Neural progenitor cell (in vitro differentiated cells): Measurements from ENCODE around the gene TNFRSF8. TPM values are rescaled to one million over a fixed set of nuclear protein-coding genes. Genes with fewer than 3 reads are reported as not detected.
A peak's percentile ranks its signal among the peaks of the same experiment; 100 is the strongest.

Source experiments
- DNase-seq: peaks from one replicate; pipeline ENCODE4 v3.0.0-alpha.2; 2016; ENCODE audit warnings: low spot score
- H2AFZ ChIP-seq: fragments of 200-600 bp; sonication (generic); replicated peaks from 2 replicates; pipeline ENCODE4 v1.6.1; 2016; ENCODE audit warnings: antibody characterized with exemption
- H3F3A ChIP-seq: fragments of 200-600 bp; sonication (generic); 2 replicates; pipeline ENCODE4 v1.6.1; 2016; ENCODE audit warnings: antibody characterized with exemption, low read depth
- H3K27ac ChIP-seq: fragments of 200-600 bp; sonication (generic); 2 replicates; pipeline ENCODE4 v1.5.1; 2016; ENCODE audit warnings: mild to moderate bottlenecking
- H3K27me3 ChIP-seq: fragments of 200-600 bp; sonication (generic); 2 replicates; pipeline ENCODE4 v1.6.1; 2016; ENCODE audit warnings: mild to moderate bottlenecking, moderate library complexity
- H3K36me3 ChIP-seq: fragments of 200-600 bp; sonication (generic); 2 replicates; pipeline ENCODE4 v1.5.1; 2016
- H3K4me1 ChIP-seq: fragments of 200-600 bp; sonication (generic); 2 replicates; pipeline ENCODE4 v1.6.1; 2016; ENCODE audit warnings: mixed run types
- H3K4me2 ChIP-seq: fragments of 200-600 bp; sonication (generic); 2 replicates; pipeline ENCODE4 v1.6.1; 2016
- H3K4me3 ChIP-seq: fragments of 200-600 bp; sonication (generic); 2 replicates; pipeline ENCODE4 v1.5.1; 2016
- H3K79me2 ChIP-seq: fragments of 200-600 bp; sonication (generic); 2 replicates; pipeline ENCODE4 v1.6.1; 2016; ENCODE audit warnings: low read depth
- H3K9ac ChIP-seq: fragments of 200-600 bp; sonication (generic); 2 replicates; pipeline ENCODE4 v1.6.1; 2016
- H3K9me3 ChIP-seq: fragments of 200-600 bp; sonication (generic); 2 replicates; pipeline ENCODE4 v1.5.1; 2016; ENCODE audit warnings: low read depth
- H4K20me1 ChIP-seq: fragments of 200-600 bp; sonication (generic); 2 replicates; pipeline ENCODE4 v1.6.1; 2016; ENCODE audit warnings: low read depth
- H3K27ac Mint-ChIP-seq: 3 replicates; pipeline ENCODE4 v1.8.0; 2021; ENCODE audit warnings: mixed read lengths
- H3K27me3 Mint-ChIP-seq: 2 replicates; pipeline ENCODE4 v1.8.0; 2022; ENCODE audit warnings: low read depth, mild to moderate bottlenecking, inconsistent platforms, moderate library complexity, mixed read lengths; ENCODE audit not compliant: insufficient read depth
- H3K36me3 Mint-ChIP-seq: 3 replicates; pipeline ENCODE4 v1.8.0; 2021; ENCODE audit warnings: mixed read lengths
- H3K4me1 Mint-ChIP-seq: 3 replicates; pipeline ENCODE4 v1.8.0; 2021; ENCODE audit warnings: mixed read lengths
- H3K4me3 Mint-ChIP-seq: 3 replicates; pipeline ENCODE4 v1.8.0; 2021; ENCODE audit warnings: mild to moderate bottlenecking, moderate library complexity, mixed read lengths
- H3K9me3 Mint-ChIP-seq: 3 replicates; pipeline ENCODE4 v1.8.0; 2020; ENCODE audit warnings: mixed read lengths
- EZH2 ChIP-seq: fragments of 200-600 bp; sonication (generic); IDR thresholded peaks from 2 replicates; pipeline ENCODE4 v1.6.1; 2017; ENCODE audit warnings: antibody characterized with exemption, mild to moderate bottlenecking, moderate library complexity
- EZH2phosphoT487 ChIP-seq: fragments of 200-600 bp; sonication (generic); IDR thresholded peaks from 2 replicates; pipeline ENCODE4 v1.6.1; 2017; ENCODE audit warnings: antibody characterized with exemption
- total RNA-seq: library from RNA; depleted of rRNA; stranded (reverse); fragments of >200 nt; gene quantifications from 2 replicates; pipeline ENCODE4 v1.2.3, GENCODE V29; 2015; ENCODE audit warnings: low replicate concordance
- TF ChIP-seq, protein P1 (sequence below): fragments of 200-600 bp; sonication (generic); IDR thresholded peaks from 2 replicates; pipeline ENCODE4 v1.5.1; 2017; ENCODE audit warnings: antibody characterized with exemption, mild to moderate bottlenecking

The TNFRSF8 gene
- total RNA-seq, 1 donor from 2014 or later = not detected

GRCh38 chr1:12091191-12091590 lies 28.1 kb downstream of the TNFRSF8 start:
- Histone ChIP-seq H3K4me2 (no peak overlapping the region), H3K9me3 (no peaks in the 10 kb centered on the region), H3K4me1 (no peaks in the 10 kb centered on the region), H3K36me3 (no peaks in the 10 kb centered on the region), H3K27ac (no peak overlapping the region), H3K4me3 (no peak overlapping the region), H3K27me3 (no peaks in the 10 kb centered on the region), H3F3A (no peaks in the 10 kb centered on the region), H4K20me1 (no peaks in the 10 kb centered on the region), H3K79me2 (no peaks in the 10 kb centered on the region), H3K9ac (no peak overlapping the region), H2AFZ (no peak overlapping the region)
- Mint-ChIP-seq H3K27me3 (peaks cover 8% of the 10 kb centered on the region), H3K4me1 (peaks cover 3% of the 10 kb centered on the region), H3K27ac (peak overlapping the region; percentile 50), H3K36me3 (no peaks in the 10 kb centered on the region), H3K4me3 (no peak overlapping the region), H3K9me3 (peaks cover 3% of the 10 kb centered on the region)
- TF ChIP-seq, protein P1, sequence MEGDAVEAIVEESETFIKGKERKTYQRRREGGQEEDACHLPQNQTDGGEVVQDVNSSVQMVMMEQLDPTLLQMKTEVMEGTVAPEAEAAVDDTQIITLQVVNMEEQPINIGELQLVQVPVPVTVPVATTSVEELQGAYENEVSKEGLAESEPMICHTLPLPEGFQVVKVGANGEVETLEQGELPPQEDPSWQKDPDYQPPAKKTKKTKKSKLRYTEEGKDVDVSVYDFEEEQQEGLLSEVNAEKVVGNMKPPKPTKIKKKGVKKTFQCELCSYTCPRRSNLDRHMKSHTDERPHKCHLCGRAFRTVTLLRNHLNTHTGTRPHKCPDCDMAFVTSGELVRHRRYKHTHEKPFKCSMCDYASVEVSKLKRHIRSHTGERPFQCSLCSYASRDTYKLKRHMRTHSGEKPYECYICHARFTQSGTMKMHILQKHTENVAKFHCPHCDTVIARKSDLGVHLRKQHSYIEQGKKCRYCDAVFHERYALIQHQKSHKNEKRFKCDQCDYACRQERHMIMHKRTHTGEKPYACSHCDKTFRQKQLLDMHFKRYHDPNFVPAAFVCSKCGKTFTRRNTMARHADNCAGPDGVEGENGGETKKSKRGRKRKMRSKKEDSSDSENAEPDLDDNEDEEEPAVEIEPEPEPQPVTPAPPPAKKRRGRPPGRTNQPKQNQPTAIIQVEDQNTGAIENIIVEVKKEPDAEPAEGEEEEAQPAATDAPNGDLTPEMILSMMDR = no peak
- no peak for TF ChIP-seq EZH2phosphoT487
- no peak for TF ChIP-seq EZH2
- no peak for DNase-seq

GRCh38 chr1:12094180-12094579 lies 31.1 kb downstream of the TNFRSF8 start:
- Histone ChIP-seq H2AFZ (no peak overlapping the region), H3K4me3 (no peak overlapping the region), H3K79me2 (no peaks in the 10 kb centered on the region), H3K27ac (no peak overlapping the region), H4K20me1 (no peaks in the 10 kb centered on the region), H3K4me2 (no peak overlapping the region), H3K4me1 (no peaks in the 10 kb centered on the region), H3K36me3 (no peaks in the 10 kb centered on the region), H3K9ac (no peak overlapping the region), H3K9me3 (no peaks in the 10 kb centered on the region), H3F3A (no peaks in the 10 kb centered on the region), H3K27me3 (no peaks in the 10 kb centered on the region)
- Mint-ChIP-seq H3K9me3 (peaks cover 6% of the 10 kb centered on the region), H3K27ac (no peak overlapping the region), H3K27me3 (peaks cover 9% of the 10 kb centered on the region), H3K4me1 (peaks cover 1% of the 10 kb centered on the region), H3K4me3 (no peak overlapping the region), H3K36me3 (no peaks in the 10 kb centered on the region)
- TF ChIP-seq EZH2 (no peak), EZH2phosphoT487 (no peak)
- TF ChIP-seq, protein P1 = no peak
- DNase-seq = no peak

DNA sequence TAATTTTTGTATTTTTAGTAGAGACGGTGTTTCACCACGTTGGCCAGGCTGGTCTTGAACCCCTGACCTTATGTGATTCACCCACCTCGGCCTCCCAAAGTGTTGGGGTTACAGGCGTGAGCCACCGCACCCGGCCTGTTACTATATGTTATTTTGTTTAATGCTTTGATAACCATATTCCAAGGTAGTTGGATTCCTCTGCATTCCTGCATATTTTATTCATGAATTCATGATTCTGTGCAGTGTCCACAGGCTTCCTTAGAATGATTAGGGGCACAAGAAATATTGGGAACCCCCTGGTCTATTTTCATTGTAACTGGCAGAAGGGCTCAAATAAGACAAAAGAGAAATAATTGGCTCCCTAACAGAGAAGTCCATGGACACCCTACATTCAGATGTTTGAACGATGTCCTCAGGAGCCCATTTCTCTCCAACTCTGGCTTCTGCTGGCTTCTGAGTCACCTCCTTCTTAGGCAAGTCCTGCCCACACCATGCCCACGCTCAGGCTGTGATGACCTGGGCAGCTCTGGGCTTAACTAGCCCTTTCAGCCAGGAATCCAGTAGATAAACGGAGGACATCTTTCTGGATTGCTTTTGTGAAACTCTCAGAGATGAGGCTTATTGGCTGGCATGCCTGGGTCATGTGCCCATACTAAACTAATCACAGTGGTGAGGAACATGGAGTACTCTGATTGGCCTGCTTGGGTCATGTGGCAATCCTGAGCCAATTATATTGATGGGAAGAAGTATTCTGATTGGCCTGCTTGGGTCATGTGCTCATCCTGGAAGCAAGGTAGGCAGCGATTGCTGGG lies 32.6 kb downstream of the TNFRSF8 start:
- Histone ChIP-seq H3K79me2 (no peaks in the 10 kb centered on the region), H3F3A (no peaks in the 10 kb centered on the region), H4K20me1 (no peaks in the 10 kb centered on the region), H3K9me3 (no peaks in the 10 kb centered on the region), H3K27me3 (no peaks in the 10 kb centered on the region), H3K27ac (no peak overlapping the region), H3K4me2 (no peak overlapping the region), H3K4me3 (no peak overlapping the region), H3K36me3 (no peaks in the 10 kb centered on the region), H3K9ac (no peak overlapping the region), H3K4me1 (no peaks in the 10 kb centered on the region), H2AFZ (peak overlapping the region; percentile 63)
- no peak overlapping the region for H3K4me3 Mint-ChIP-seq
- H3K9me3 Mint-ChIP-seq = peaks cover 6% of the 10 kb centered on the region
- TF ChIP-seq, protein P1 = no peak
- TF ChIP-seq EZH2 (no peak), EZH2phosphoT487 (no peak)
- H3K27ac Mint-ChIP-seq = no peak overlapping the region
- H3K36me3 Mint-ChIP-seq = no peaks in the 10 kb centered on the region
- DNase-seq = no peak
- H3K27me3 Mint-ChIP-seq = peaks cover 8% of the 10 kb centered on the region
- no peaks in the 10 kb centered on the region for H3K4me1 Mint-ChIP-seq
